Measurements from ENCODE around the gene MCMBP. TPM values are rescaled to one million over a fixed set of nuclear protein-coding genes. Genes with fewer than 3 reads are reported as not detected.

MCMBP gene
- total RNA-seq, 1 experiment from 2014 or later: 87.1 TPM

GRCh38 chr10:119860866-119861607, 11.6 kb downstream of the MCMBP start:
- Histone ChIP-seq H3K14ac (ENCODE audit: insufficient read depth, low read length) (no peak overlapping the region), H4K8ac (replicated peaks; ENCODE audit: insufficient read length, low read depth, low read length) (no peak overlapping the region), H3K79me1 (ENCODE audit: insufficient read depth, low read depth, low read length, poor library complexity, severe bottlenecking) (peaks cover 4% of the 10 kb centered on the region), H2AFZ (ENCODE audit: low read length) (no peak overlapping the region), H3K18ac (ENCODE audit: insufficient read length, low read depth, low read length) (no peak overlapping the region), H3K9me3 (ENCODE audit: control insufficient read depth, low read depth, low read length) (no peaks in the 10 kb centered on the region), H3K4me2 (ENCODE audit: insufficient read depth, insufficient read length, low read length) (no peak overlapping the region), H3K9ac (ENCODE audit: extremely low read depth, insufficient read length, low read length) (no peak overlapping the region), H3K27me3 (ENCODE audit: insufficient read depth, low read length) (no peaks in the 10 kb centered on the region), H2BK120ac (ENCODE audit: low read depth, low read length, poor library complexity, severe bottlenecking) (no peak overlapping the region), H3K79me2 (ENCODE audit: insufficient read depth, low read length) (peaks cover 14% of the 10 kb centered on the region; the same call in 1 of the 2 replicates), H3K27ac (ENCODE audit: insufficient read length, low read depth, low read length) (no peak overlapping the region), H2BK15ac (ENCODE audit: low read depth, low read length) (no peak overlapping the region), H3K56ac (ENCODE audit: insufficient read length, low read depth, low read length) (no peak overlapping the region), H2BK5ac (ENCODE audit: insufficient read length, low read length) (no peak overlapping the region), H4K91ac (ENCODE audit: insufficient read length, low read depth, low read length) (no peak overlapping the region), H3T11ph (ENCODE audit: low read length) (no peak overlapping the region), H4K20me1 (ENCODE audit: control insufficient read depth, insufficient read depth, insufficient read length) (no peaks in the 10 kb centered on the region), H2BK12ac (ENCODE audit: insufficient read length, low read depth, low read length) (no peak overlapping the region), H4K5ac (ENCODE audit: insufficient read length, low read depth, low read length) (no peak overlapping the region), H3K23me2 (ENCODE audit: insufficient read length, low read depth, low read length, poor library complexity, severe bottlenecking) (no peaks in the 10 kb centered on the region), H3K23ac (ENCODE audit: insufficient read length, low read depth, low read length) (no peak overlapping the region), H2AK5ac (ENCODE audit: insufficient read length, low read length) (no peak overlapping the region), H3K4me1 (ENCODE audit: insufficient read depth, low read length) (peaks cover 2% of the 10 kb centered on the region; the same call in 1 of the 2 replicates), H3K4ac (ENCODE audit: low read depth, low read length) (no peak overlapping the region), H2BK20ac (ENCODE audit: low read depth, low read length, poor library complexity, severe bottlenecking) (no peak overlapping the region)
- TF ChIP-seq CTCF (conservative IDR thresholded peaks at IDR 0.05): no peak
- Mint-ChIP-seq H3K36me3 (ENCODE audit: insufficient read depth in 1 of 3, low read depth in 3 of 3) (peaks cover 28 to 46% (median 43%) of the 10 kb centered on the region in 3 experiments), H3K27ac (peak overlapping the region in 2 of 3 experiments; percentile 21 to 59; a peak in 2 of 7 replicates), H3K4me1 (peaks cover 24 to 26% of the 10 kb centered on the region in 2 experiments), H3K4me3 (no peak overlapping the region), H3K27me3 (ENCODE audit: low read depth) (no peaks in the 10 kb centered on the region), H3K9me3 (peaks cover 14% of the 10 kb centered on the region in 2 experiments)
- no peak for DNase-seq
- no CpG with 5 or more reads among the region's 7 CpGs for WGBS (ENCODE audit: extremely low coverage, insufficient read length, low lambda C conversion rate)
